Measurements from ENCODE around the gene ADAMTS17.

Gene ADAMTS17

DNA sequence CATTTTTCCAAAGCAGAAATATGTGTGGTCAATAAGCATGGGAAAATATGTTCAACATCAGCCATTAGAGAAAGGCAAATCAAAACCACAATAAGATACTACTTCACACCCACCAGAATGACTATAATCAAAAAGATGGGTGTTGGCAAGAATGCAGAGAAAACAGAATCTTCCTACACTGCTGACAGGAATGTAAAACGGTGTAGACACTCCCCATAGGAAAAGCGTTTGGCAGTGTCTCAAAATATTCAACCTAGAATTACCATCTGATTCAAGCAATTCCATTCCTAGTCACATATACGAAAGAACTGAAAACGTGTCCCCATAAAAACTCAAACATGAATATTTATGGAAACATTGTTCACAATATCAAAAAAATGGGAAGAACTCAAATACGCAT lies 123.3 kb downstream of the ADAMTS17 start:
- DNase-seq = no peak

DNA sequence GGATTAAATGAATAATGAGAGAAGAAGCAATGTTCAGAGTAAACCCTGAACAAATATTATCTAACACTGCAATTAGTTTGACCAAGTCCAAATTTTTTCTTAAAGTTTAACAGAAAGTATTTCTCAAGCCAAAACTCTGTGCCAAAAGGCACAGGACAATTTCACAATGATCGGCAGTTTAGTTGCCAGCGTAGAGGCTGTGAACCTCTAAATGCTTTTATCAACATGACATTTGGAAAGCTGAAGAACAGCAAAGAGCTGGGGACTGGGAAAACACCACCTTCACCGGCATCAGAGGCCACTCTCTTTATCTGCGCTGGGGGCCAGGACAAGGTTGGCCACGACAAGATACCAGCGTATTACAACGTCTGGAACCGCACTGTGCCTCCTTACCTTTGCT lies 125.6 kb downstream of the ADAMTS17 start:
- DNase-seq = no peak

DNA sequence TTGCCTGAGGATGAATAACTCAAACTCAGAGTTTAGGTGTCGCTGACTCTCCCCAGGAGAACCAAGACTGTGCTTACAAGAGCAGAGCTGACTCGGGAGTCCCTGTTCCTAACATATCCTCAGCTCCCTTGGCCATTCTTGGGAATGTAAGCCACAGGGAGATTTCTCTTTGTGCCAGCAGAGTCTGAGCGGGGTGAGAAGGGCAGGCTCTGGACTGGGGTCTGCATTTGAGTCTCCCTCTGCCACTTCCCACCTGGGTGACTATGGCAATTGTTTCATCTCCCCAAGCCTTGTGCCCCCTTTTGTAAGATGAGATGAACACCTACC lies 126.0 kb downstream of the ADAMTS17 start:
- no peak for DNase-seq

DNA sequence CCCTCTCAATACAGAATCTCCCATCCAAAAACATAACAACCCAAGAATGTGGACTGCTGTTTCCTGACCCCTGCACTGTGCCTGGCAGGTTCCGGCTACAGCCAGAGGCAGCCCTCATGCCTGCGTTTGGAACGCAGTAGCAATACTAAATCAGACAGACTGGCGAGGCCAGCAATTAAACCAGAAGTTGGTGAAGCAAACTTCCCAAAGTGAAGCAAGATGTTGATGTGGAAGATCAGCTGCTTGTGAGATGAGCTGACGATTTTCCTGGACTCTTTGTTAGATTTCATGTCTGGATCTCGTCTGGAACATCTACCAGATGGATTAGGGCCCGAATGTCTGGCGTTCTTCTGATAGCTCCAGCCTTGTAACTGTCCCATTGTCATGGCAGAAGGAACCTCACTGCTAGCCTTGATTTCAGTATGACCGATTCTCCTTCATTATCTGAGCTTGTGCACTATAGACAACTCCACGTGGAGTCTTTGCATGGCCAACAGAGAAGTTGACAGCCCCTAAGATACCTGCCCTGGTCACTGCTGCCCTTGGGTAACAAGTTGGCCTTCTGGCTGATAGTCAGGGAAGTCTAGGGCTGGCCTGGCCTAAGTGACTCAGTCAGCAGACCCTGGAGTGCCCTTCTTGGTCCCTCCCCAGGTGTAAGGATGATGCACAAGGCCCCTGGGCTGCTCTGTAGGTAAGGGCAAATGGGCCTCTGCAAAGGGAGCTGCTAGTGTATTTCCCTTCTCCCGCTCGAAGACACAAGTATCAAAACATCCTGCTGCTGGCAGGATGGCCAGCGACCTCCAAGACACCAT lies 126.5 kb downstream of the ADAMTS17 start:
- no peak for DNase-seq

DNA sequence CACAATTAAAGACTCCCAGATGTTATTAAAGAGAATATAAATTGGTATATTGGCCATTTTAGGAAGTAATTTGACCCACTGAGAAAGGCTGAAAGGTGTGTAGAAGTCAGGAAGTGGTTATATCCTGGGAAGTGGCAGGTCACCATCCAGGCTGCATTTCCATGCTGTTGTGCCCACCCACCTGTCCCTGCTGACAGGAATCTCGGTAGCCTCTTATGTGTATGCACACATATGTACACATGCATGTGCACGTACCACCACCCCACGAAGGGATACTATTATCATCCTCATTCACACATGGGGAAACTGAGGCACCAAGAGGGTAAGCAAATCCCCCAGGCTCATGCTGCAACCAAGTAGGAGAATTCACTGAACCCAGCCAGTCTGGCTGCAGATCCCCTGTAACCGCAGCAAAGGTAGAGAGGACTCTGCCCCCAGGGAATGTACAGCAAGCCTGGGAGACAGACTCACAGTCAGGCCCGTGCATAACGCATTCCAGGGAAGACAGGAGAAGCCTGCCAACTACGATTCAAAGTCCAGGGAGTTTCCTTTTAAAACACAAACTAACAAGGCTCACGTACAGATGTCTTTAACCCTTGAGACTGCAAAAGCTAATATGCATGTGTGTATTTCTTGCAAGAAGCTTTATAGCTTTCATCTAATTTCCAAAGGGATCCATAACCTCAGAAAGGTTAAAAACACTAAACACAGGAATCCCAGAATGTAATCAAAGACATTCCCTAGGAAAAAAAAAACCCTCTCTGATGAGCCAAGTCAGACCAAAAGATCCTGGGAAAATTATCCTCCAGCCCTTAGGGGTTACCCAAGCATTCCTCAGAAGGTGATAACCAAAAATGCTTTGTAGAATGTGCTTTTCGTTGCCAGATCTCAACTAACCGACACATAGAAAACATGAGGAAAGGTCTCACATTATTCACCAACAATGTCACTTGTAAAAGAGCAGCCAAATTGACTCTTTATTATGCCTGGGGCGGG lies 129.6 kb downstream of the ADAMTS17 start:
- DNase-seq = no peak

DNA sequence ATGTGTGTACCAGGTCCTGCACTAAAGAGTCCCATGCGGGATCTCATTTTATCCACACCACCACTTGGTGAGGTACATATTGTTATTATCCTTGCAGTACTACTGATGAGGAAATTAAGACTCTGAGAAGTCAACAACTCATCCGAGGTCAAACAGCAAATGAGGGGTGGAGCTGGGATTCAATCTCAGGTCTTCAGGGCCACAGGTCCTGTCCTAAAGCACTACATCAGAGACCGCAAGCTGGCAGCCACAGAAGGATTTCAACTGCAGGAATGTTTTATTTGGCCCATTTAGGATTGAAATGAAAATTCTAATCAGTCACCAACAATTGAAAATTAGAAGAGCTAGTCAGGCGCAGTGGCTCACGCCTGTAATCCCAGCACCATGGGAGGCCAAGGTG lies 131.4 kb downstream of the ADAMTS17 start:
- DNase-seq = no peak

DNA sequence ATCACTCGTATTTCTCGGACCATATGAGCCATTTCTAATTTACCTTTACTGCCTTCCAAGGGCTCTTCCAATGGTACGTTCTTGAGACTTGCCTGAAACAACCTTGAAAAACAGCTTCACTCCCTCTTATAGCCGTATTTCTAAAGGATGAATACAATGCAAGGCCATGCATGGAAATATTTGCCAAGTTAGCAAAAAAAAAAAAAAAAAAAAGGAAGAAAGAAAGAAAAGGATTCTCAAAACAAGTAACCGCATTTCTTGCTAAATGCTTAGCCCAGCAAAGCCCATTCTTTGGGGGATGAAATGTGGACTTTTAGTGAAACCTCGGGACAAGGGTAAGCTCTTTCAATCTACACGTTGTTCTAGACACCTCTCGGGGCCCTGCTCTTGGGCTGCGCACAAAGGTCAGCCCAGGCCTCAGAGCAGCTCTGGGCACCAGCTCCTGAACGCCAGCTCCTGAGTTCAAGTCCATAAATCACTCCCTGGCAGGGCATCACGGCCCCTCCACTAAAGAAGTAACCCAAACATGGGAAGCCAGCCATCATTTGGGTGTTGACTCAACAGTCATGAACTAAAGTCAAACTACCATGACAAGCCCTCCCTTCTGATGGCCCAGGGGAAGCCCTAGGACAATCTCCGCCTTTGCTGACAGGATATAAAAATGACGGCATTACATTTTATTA lies 132.7 kb downstream of the ADAMTS17 start:
- DNase-seq = no peak

DNA sequence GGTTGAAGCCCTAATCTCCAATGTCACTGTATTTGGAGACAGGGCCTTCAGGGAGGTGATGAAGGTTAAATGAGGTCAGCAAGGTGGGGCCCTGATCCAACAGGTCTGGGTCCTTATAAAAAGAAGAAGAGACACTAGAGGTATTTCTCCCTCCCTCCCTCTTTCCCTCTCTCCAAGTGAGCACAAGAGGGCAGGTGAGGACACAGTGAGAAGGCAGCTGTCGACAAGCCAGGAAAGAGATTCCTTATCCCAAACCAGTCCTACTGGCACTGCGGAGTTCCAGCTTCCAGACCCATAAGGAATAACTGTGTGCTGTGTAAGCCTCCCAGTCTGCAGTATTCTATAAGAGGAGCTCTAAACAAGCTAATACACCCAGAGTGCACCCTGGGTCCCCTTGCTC lies 134.7 kb downstream of the ADAMTS17 start:
- DNase-seq = no peak

DNA sequence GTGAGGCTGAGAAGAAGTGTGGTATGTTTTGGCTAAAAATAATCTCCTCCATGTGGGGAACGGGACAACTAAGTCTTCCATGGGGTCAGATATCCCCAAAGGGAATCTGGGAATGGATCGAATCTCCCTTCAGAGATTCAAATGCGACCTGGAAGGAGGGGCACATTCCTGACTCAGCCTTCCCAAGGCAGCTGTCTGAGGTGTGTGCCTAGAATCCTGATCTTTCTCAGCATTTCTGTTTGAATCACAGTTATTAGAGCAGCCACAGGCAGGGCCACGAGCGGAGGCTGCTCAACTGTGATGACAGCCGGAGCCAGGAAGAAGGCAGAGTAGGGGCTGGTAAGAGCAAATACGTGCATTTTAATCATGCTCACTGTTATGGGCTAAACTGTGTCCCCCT lies 135.1 kb downstream of the ADAMTS17 start:
- DNase-seq = no peak

DNA sequence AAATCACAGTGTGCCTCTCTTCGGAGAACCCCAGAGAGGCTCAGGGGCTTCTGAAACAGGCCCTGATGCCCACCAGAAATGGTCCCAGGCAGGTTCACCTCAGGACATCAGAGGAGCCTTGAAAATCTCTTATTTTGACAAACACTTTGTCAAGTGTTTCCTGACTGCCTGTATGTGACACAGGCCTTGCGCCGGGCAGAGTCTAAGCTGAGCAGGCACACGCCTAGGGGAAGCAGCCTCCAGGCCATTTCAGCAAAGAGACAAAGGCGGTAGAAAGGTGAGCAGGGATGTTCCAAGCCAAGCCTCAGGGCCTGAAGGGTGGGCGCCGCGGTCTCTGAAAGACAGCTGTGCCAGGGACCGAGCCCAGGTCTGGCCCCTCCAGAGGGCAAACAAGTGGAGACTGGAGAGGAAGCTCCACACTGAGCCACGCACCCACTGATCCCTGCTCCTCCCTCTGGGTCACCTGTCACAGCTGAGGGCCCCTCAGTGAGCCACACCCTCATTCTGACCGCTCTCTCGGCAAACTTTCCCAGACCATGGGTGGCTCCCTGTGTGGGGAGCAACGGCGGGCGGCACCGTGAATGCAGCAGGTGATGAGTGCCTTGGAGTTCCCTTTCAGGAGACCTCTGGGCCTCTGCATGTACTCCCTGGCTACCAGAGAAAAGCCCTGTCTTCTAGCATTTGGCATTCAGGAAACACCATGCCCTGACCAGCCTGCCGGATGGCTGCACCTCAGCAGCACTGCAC lies 136.1 kb downstream of the ADAMTS17 start:
- no peak for DNase-seq

DNA sequence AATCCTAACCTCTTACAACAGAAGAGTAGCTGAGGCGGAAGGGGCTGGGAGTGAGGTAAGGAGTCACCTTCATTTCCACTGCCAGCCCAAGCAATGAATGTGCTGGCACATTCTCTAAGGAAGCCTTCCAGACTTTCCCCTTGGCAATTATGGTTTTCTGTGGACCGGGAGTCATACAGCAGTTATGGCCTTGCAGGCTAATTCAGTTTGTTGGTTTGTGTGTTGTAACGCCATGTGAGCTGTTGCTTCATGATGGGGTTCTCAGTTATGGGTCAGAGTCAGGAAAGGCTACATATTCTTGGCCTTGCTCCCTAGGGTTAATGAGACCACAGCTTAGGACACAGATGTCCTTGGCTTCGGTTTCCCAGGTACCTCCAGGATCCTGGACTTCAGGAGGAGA lies 137.0 kb downstream of the ADAMTS17 start:
- DNase-seq = no peak

DNA sequence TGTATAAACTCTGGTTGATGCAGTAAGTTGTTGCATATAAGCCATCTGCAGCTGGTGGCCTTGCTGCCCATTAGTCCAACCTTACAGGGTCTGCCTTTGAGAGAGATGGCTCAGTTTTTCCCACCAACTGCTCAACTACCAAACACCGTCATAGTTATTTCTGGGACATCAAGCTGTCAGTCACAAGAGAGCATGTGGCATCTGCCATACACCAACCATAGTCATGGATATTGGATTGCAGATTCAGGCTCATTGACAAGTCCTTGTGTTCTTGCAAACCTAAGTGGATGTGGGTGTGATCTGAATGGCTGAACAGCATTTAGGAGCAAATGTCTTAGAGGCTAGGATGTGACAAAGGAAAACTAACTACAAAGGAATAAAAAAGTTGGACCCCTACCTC lies 137.6 kb downstream of the ADAMTS17 start:
- DNase-seq = no peak

DNA sequence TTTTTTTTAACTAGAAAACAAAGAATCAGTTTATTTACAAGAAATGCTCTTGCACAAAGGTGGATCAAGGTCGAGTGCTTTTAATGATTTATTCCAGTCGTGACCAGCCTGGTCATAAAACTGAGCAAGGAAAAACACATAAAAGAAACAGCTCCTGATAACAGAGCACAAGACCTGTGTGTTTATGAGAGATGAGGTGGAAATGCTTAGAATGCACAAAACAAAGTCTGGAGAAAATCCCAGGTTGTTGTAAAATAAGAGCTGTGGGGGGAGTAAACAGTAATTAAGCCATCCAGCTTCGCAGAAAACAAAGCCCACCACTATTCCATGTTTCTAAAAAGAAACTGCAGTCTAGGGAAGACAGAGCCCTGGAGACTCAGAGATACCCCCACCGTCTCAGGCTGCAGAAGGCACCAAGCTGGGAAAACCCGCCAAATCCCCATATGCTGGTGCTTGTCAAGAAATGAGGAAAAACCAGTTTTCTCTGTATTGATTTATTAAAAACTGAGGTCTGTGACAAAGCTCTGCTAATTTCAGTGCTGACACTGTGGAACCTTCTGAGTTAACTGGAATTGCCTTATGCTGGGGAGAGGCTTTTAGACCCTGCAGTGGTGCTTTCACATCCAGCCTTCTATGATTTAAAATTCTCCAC lies 139.3 kb downstream of the ADAMTS17 start:
- no peak for DNase-seq

DNA sequence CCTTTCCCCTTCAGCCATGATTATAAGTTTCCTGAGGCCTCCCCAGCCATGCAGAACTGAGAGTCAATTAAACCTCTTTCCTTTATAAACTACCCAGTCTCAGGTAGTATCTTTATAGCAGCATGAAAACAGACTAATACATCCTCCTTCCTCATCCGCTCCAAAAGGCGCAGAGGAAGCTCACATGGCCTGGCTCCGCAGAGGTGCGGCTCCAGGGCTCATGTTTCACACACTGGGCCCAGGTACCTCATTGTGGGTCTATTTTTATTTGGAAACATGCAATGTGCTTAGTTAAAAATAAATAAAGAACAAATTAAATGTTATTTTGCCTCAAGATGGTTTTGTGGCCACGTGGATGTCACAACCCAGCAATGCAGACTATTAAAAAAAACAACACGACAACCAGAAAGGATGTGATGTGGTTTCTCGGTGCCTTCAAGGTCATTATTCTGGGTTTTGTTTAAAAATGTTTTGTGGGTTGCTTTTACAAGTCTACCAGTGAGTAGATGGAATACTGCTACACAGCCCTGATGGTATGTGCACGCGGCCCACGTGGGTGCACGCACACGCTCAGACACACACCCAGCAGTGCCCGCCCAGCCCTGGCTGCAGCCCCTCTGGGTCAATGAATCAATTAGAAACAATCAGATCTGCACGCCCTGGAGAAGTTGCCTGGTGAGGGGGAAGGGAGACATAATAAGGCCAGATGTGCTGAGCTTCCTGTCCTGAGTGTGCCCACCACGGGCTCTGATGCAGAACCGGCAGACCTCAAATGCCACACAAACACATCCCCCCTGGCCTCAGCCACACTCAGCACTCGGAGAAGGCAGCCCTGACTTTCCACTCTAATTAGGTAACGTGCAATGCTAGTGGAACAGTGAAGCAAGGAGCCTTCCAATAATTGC lies 140.1 kb downstream of the ADAMTS17 start:
- DNase-seq = no peak

DNA sequence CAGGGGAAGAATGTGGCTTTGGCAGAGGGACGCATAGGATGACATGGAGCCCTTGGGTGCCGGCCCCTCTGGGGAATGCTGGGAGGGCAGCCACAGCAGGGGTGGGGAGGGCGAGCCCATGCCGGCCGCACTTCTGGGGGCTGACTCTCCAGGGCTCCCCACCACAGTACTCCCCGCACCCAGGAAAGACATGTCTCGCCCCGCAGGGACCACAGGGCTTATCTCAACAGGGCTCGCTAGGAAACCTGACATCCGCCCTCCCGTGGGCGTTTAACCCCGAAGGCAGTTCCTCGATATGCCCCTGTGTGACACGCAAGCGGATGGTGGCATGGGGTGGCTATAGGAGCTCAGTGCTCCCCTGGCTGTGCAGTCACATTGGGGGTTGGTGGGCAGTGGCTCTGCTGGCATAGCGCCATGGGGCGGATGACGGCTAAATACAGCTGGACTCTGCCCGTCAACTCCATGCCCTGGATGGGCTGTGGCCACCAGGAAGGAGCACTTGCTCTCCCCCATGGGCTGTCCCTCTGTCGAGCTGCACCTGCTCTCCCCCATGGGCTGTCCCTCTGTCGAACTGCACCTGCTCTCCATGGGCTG lies 141.4 kb downstream of the ADAMTS17 start:
- DNase-seq = no peak

DNA sequence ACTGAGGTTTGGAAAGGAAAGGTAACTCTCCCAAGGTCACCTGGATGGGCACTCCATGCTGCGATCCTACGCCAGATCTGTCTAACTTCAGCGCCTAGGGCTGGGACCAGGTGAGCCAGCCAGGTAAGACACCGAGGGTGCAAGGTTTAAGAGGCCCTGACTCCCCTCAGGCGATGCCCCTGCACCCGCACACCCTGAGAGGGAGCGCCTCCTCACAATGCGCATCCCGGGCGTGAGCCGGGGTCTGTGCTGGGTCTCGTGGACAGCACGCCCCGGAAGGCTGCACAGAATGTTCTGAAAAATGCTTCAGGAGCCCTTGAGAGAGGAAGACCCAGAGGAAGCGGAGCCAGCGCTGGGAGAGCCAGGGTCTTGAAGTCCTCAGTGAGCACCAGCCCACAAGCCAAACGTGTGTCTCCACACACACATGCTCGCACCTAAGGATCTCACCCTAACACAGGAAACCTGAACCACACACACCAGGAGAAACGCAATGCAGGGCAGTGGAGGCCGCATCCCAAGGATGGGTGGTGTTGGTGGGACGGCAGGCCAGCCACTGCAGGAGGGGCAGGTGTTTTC lies 142.0 kb downstream of the ADAMTS17 start:
- DNase-seq = no peak

DNA sequence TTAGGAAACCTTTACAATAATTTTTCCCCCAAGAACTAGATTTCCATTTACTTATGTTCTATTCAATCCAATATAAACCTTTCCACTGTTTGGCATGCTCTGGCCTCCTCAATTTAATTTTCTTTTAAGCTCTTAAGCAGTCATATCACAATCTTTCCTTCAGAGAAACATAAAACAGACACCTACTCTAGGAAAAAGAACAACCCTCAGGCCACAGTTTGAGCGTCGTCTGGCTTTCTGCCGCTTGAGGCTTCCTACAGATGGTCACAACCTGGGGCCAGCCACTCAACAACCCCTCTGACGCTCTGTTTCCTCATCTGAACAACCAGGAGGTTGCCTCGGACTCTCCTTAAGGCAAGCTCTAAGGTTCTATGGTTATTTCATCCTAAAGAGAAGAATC lies 143.3 kb downstream of the ADAMTS17 start:
- no peak for DNase-seq

DNA sequence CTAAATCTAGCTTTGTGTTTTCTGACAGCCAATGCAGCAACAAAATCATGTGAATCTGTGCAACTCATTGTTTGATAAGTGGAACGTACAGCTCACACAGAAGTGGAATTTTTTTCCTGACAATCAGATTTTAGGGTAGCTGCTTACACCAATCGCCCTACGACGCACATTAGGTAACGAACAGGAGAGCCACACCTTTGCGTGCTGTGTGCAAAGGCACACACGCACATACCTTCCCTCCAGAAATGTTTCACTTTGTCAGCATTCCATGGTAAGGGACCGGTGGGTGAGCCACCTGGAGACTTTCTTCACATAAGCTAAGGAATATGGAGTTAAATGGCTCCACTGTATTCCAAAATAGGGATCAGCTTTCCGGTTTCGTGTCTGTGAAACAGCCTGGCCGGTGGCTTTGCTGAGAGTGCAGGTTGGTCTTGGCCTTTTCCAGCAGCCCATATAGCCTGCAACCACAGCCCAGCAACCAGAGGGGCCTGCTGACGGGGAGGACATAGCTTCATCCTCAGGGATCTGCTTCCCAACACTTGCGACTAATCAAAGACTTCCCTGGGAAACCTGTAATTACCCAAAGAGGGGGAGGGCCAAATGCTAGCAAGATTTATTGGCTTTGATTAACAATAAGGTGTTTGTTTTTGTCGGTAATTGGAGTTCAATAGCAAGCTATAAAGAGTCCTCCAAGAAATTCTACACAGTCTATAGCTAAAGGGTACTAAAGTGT lies 145.3 kb downstream of the ADAMTS17 start:
- no peak for DNase-seq

DNA sequence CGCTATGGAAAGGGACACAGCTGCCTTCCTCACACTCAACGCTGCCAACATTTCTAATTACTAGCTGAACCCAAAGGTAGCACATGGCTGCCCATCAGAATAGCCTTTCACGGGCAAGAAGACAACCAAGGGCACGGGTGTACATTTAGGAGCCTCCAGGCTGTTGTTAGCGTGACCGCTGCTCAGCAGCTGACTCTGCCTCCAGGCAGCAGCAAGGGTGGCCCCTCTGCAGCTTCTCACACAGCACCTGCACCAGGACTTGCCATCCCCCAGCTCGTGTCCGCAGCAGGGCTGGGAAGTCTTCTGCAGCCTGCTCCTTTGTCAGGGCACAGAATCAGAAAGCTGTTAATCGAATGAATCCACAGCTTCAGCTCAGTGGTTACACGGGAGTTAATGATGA lies 146.8 kb downstream of the ADAMTS17 start:
- DNase-seq = no peak
